Tibial artery (tissue), 4 donors: ENCODE measurements around the gene C1QBP.

Experiments
- DNase-seq, 2 donors: peaks; one replicate each; pipeline ENCODE4 v3.0.0-alpha.2; 2019
- H3K27ac ChIP-seq, 2 donors: fragments of 200-600 bp; sonication (generic) in 1 of 2; 1 replicate in 1 of 2; 2 replicates in 1 of 2; pipeline ENCODE4 v1.5.1; 2018 to 2019; ENCODE audit warnings: mild to moderate bottlenecking in 1 of 2
- H3K27me3 ChIP-seq, 2 donors: fragments of 200-600 bp; sonication (generic) in 1 of 2; one replicate each; pipeline versions ENCODE4 v1.5.1 to v1.6.0; 2016 to 2019
- H3K36me3 ChIP-seq, 3 donors: fragments of 200-600 bp; sonication (generic) in 2 of 3; one replicate each; pipeline ENCODE4 v1.5.1; 2016 to 2019; ENCODE audit warnings: mild to moderate bottlenecking in 2 of 3
- H3K4me1 ChIP-seq, 4 donors: fragments of 200-600 bp; sonication (generic) in 2 of 4; 1 replicate in 3 of 4; 2 replicates in 1 of 4; pipeline ENCODE4 v1.5.1; 2016 to 2019
- H3K4me3 ChIP-seq, 2 donors: fragments of 200-600 bp; sonication (generic) in 1 of 2; 1 replicate in 1 of 2; 2 replicates in 1 of 2; pipeline ENCODE4 v1.5.1; 2018 to 2019; ENCODE audit warnings: mild to moderate bottlenecking in 2 of 2
- H3K9me3 ChIP-seq, 3 donors: fragments of 200-600 bp; sonication (generic) in 1 of 3; one replicate each; pipeline ENCODE4 v1.5.1; 2016 to 2019
- intact Hi-C: fragments of 100-400 bp; cut with DNase I; formaldehyde crosslinking; loops from one replicate; pipeline ENCODE4 v1.15.0; 2023; ENCODE audit warnings: low total_unique reads
- TF ChIP-seq, protein P1 (sequence below), 2 experiments: fragments of 200-600 bp in 1 of 2; fragments of 450-650 bp in 1 of 2; IDR thresholded peaks; one replicate each; pipeline ENCODE4 v1.5.1; 2017 to 2019; ENCODE audit warnings: antibody characterized with exemption in 2 of 2, mild to moderate bottlenecking in 1 of 2, moderate library complexity in 1 of 2

C1QBP gene

DNA sequence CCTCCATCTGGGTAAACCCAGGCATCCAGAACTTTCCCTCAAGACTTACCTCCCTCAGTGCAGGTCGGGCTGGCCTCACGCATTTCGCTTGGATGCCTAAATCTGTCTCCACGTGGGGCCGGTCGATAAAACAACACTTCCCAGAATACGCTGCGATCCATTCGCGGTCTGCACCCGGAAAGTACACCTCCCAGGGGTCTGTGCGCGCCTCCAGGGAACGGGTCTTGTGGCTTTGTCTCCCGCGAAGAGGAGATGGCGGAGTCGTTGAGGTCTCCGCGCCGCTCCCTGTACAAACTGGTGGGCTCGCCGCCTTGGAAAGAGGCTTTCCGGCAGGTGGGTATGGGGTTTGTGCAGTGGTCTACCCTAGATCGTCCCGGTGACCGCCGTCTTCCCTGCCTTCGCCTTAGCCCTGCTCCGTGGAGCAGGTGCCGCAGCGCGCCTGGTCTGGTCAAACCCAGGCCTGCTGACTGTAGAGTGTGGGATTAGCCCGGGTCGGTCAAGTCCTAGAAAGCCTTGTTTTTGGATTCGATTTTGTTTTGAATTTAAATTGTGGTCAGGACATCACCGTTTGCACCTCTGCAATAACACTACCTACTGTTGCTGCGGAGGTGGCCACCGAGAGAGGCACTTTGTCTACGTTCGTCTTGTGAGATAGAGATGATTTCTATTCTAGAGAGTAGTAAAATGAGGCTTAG, 18.8 kb downstream of the C1QBP start, which contains the start of gene RPAIN:
Gene RPAIN (plus strand): TSS at position 224 of the 695 bp plus-strand sequence. CDS start 29 bp downstream, at position 253.
- intact Hi-C loops, result loop anchor here (5.0 kb wide), 1 partner anchor 67 kb away; the partner anchor contains the start of genes DERL2 and MIS12
- Histone ChIP-seq H3K9me3 (no peaks in the 10 kb centered on the region), H3K4me3 (peak within 1 kb of the TSS; percentile 70 to 78), H3K27me3 (no peaks in the 10 kb centered on the region), H3K36me3 (peaks cover 29 to 60% (median 35%) of the 10 kb centered on the region in 3 donors), H3K27ac (peak within 1 kb of the TSS; percentile 88 to 93), H3K4me1 (peaks cover 0 to 37% (median 32%) of the 10 kb centered on the region in 4 donors)
- TF ChIP-seq, protein P1, sequence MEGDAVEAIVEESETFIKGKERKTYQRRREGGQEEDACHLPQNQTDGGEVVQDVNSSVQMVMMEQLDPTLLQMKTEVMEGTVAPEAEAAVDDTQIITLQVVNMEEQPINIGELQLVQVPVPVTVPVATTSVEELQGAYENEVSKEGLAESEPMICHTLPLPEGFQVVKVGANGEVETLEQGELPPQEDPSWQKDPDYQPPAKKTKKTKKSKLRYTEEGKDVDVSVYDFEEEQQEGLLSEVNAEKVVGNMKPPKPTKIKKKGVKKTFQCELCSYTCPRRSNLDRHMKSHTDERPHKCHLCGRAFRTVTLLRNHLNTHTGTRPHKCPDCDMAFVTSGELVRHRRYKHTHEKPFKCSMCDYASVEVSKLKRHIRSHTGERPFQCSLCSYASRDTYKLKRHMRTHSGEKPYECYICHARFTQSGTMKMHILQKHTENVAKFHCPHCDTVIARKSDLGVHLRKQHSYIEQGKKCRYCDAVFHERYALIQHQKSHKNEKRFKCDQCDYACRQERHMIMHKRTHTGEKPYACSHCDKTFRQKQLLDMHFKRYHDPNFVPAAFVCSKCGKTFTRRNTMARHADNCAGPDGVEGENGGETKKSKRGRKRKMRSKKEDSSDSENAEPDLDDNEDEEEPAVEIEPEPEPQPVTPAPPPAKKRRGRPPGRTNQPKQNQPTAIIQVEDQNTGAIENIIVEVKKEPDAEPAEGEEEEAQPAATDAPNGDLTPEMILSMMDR (IDR thresholded peaks at IDR 0.05), result no peak
- DNase-seq, result peak; percentile 90 to 93

DNA sequence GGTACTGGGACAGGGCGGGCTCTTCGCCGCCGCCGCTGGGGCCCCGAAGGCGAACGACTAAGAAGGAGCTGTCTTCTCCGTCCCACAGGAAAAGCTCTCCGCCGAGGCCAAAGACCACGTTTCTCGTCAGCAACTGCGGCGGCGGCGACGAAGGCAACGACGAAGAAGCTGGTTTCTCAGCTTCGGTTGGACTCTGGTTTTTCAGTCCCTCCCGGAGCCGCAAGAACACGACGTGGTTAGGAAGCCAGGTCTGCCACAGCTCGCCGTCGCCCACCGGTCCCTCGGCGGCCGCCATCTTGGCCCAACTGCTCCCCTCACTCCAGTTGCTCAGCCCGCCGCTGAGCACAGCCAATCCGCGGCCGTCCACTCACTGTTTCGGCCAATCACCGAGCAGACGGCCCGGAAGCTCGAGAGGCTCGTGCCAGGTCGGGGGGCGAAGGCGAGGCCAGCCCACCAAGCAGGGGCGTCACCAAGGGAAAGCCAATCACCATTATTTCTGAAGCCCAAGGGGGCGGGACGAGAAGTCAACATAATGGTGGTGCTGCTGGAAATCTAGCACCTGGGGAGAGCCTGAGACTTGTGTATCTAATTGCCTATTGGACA, 19.5 kb downstream of the C1QBP start, which contains the start of gene NUP88:
Gene NUP88 (minus strand): TSS at position 307 of the 603 bp plus-strand sequence. CDS start 12 bp downstream, at position 295.
- Histone ChIP-seq H3K4me1 (peaks cover 0 to 40% (median 32%) of the 10 kb centered on the region in 4 donors), H3K9me3 (no peaks in the 10 kb centered on the region), H3K4me3 (peak within 1 kb of the TSS; percentile 70 to 78), H3K27ac (peak within 1 kb of the TSS; percentile 88 to 93), H3K27me3 (no peaks in the 10 kb centered on the region), H3K36me3 (peaks cover 22 to 60% (median 33%) of the 10 kb centered on the region in 3 donors)
- TF ChIP-seq, protein P1 (IDR thresholded peaks at IDR 0.05), result no peak
- peak; percentile 96 to 97 for DNase-seq
- intact Hi-C loops, result no loop called here

DNA sequence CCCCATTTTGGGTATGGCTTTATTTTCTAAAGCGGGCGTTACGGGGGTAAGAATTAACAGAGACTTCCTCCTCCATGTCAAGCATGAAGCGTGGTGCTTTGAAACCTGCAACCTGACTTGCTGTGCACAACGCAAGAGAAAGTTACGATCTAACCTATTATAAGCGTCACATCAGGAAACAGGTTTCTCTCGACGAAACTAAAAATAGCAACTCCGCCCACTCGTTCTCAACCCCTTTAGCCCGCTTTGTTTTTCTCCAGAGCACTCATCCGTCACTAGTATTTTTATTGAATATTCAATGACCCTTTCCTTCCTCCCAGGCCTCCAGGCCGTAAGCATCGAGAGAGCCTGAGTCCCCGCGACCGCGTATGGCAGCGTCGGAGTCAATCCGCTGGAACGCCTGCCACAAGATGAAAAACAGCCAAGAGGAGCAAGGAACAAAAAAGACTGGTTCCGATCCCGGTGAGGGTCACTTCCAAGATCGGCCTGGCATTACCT, 20.0 kb downstream of the C1QBP start:
- H3K27me3 ChIP-seq, result no peaks in the 10 kb centered on the region
- no peaks in the 10 kb centered on the region for H3K9me3 ChIP-seq
- H3K36me3 ChIP-seq, result peaks cover 17 to 60% (median 38%) of the 10 kb centered on the region in 3 donors
- peak overlapping the region; percentile 88 to 93 for H3K27ac ChIP-seq
- TF ChIP-seq, protein P1 (IDR thresholded peaks at IDR 0.05), result no peak
- intact Hi-C loops, result no loop called here
- peak in 1 of 2 donors; percentile 24 for DNase-seq
- peak overlapping the region; percentile 70 to 78 for H3K4me3 ChIP-seq
- H3K4me1 ChIP-seq, result peaks cover 0 to 44% (median 34%) of the 10 kb centered on the region in 4 donors

DNA sequence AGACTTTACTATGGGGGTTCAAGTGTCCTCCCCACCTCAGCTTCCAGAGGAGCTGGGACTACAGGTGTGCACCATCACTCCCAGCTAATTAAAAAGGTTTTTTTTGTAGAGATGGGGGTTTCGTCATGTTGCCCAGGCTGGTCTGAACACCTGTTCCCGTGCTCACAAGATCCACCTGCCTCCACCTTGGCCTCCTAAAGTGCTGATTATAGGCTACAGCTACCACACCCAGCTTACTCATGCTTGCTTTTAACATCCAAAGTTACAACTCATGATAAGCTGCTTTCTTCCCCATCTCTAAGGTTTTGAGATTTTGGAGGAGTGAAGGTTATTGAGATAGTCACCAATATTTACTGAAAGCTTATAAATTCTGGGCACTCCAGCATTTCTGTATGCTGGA, 22.1 kb downstream of the C1QBP start:
- H3K27ac ChIP-seq, result no peak overlapping the region
- no peak overlapping the region for H3K4me3 ChIP-seq
- peaks cover 0 to 49% (median 37%) of the 10 kb centered on the region in 4 donors for H3K4me1 ChIP-seq
- H3K36me3 ChIP-seq, result peaks cover 10 to 59% (median 36%) of the 10 kb centered on the region in 3 donors
- intact Hi-C loops, result no loop called here
- TF ChIP-seq, protein P1 (IDR thresholded peaks at IDR 0.05), result no peak
- no peaks in the 10 kb centered on the region for H3K9me3 ChIP-seq
- H3K27me3 ChIP-seq, result no peaks in the 10 kb centered on the region
- DNase-seq, result no peak

DNA sequence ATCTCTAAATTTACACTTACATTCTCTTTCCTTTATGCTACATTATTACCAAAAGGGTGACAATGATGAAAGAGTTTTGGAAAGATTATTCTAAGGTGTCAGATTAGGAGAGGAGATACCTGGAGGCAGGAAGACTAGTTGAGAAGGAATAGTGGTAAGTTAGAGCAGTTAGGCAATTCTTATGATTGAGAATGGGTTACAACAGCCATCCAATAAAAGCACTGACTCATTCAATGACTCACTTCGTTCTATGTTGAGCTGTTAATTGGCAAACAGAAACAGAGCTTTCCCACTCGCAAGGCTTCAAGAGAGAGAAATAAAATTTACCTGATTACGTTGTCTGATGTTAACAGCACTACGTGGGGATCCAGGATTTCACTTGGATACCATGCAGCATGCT, 25.3 kb downstream of the C1QBP start:
- H3K27ac ChIP-seq, result peak overlapping the region; percentile 2 to 45
- H3K9me3 ChIP-seq, result no peaks in the 10 kb centered on the region
- peaks cover 31 to 77% (median 63%) of the 10 kb centered on the region in 3 donors for H3K36me3 ChIP-seq
- TF ChIP-seq, protein P1 (IDR thresholded peaks at IDR 0.05), result no peak
- intact Hi-C loops, result no loop called here
- H3K4me1 ChIP-seq, result peaks cover 0 to 36% (median 26%) of the 10 kb centered on the region in 4 donors
- no peak overlapping the region for H3K4me3 ChIP-seq
- DNase-seq, result no peak
- no peaks in the 10 kb centered on the region for H3K27me3 ChIP-seq
